Left renal pelvis (tissue), 4 donors: ENCODE measurements around the gene NECAB2. TPM values are rescaled to one million over a fixed set of nuclear protein-coding genes. Genes with fewer than 3 reads are reported as not detected.

Source experiments
- DNase-seq, 4 donors: peaks; one replicate each; pipeline ENCODE4 v3.0.0-alpha.2; 2013; ENCODE audit warnings: low read depth in 4 of 4, low spot score in 3 of 4
- polyA plus RNA-seq, 4 donors: library from polyadenylated mRNA; unstranded; fragments of 120-200 nt; gene quantifications; one replicate each; pipeline ENCODE4 v1.2.1, GENCODE V29; 2013; ENCODE audit not compliant: insufficient read length in 4 of 4

The NECAB2 gene
- polyA plus RNA-seq, 4 donors, result 0.97 to 4.4 (median 2.8) TPM

- DNase-seq, result no peak
These were observed 73.1 kb downstream of the NECAB2 start for GRCh38 chr16:84040823-84041820.

- no peak for DNase-seq
These were observed 73.8 kb downstream of the NECAB2 start for GRCh38 chr16:84041881-84042280.

GRCh38 chr16:84042308-84042878 is 74.3 kb downstream of the NECAB2 start, which contains the start of gene SLC38A8:
Gene SLC38A8 (minus strand): TSS chr16:84042795. CDS start chr16:84042157, 638 bp downstream.
- DNase-seq, result no peak

GRCh38 chr16:84042879-84043485 is 74.9 kb downstream of the NECAB2 start:
- no peak for DNase-seq

GRCh38 chr16:84043486-84044117 is 75.6 kb downstream of the NECAB2 start:
- no peak for DNase-seq

- no peak for DNase-seq
These were observed 76.1 kb downstream of the NECAB2 start for GRCh38 chr16:84044118-84044488.

GRCh38 chr16:84045001-84045817 is 77.2 kb downstream of the NECAB2 start:
- no peak for DNase-seq

- no peak for DNase-seq
These were observed 77.9 kb downstream of the NECAB2 start for GRCh38 chr16:84045818-84046470.

- DNase-seq, result no peak
These were observed 79.2 kb downstream of the NECAB2 start for GRCh38 chr16:84047206-84047605.

- DNase-seq, result no peak
These were observed 79.6 kb downstream of the NECAB2 start for GRCh38 chr16:84047626-84048025.

- no peak for DNase-seq
These were observed 80.2 kb downstream of the NECAB2 start for GRCh38 chr16:84048270-84048669.

- DNase-seq, result no peak
These were observed 80.8 kb downstream of the NECAB2 start for GRCh38 chr16:84048871-84049270.

- no peak for DNase-seq
These were observed 81.5 kb downstream of the NECAB2 start for GRCh38 chr16:84049403-84050060.

GRCh38 chr16:84050316-84050715 is 82.3 kb downstream of the NECAB2 start:
- no peak for DNase-seq

GRCh38 chr16:84052071-84052622 is 84.1 kb downstream of the NECAB2 start:
- DNase-seq, result no peak
